Muscle of back (tissue), 11 donors: ENCODE data around the gene CES5A. TPM values are rescaled to one million over a fixed set of nuclear protein-coding genes. Genes with fewer than 3 reads are reported as not detected.
"Not testable (repeated sequence)": the region's sequence is repeated elsewhere in the genome, so short reads cannot be mapped to it uniquely, and the experiment has no call there.

Experiments
- DNase-seq, 3 donors: peaks; one replicate each; pipeline versions ENCODE4 v3.0.0 to v3.0.0-alpha.2; 2013
- polyA plus RNA-seq, 10 donors: library from polyadenylated mRNA; unstranded; fragments of 120-200 nt; gene quantifications; one replicate each; pipeline ENCODE4 v1.2.1, GENCODE V29; 2013; ENCODE audit not compliant: insufficient read length in 10 of 10

The CES5A gene
- polyA plus RNA-seq, 10 donors = 0.14 TPM; not detected in 9

GRCh38 chr16:55876854-55877253 lies 1.7 kb upstream of the CES5A start:
- peak in 2 of 3 donors; percentile 11 to 19 for DNase-seq

- DNase-seq = no peak
Measured at GRCh38 chr16:55873122-55873521, 2.1 kb downstream of the CES5A start.

DNA sequence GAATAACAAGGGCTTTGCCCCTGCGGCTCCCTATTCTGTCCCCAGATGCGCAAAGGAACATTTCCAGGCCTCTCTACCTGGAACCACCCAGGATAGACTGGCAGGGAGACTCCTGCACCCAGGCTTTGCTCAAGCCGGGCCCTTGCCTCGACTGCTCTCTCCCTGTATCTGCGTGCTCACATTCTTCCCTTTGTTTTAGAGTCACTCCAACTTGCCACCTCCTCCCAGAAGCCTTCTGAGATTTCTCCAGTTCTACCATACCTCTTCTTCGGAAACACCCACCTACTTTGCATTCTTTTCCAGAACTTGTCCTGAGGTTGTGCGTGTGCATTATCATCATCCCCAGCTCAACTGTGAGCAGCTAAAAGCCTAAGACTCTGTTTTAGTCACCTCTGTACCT lies 3.0 kb downstream of the CES5A start:
- no peak for DNase-seq

GRCh38 chr16:55871411-55872038 lies 3.6 kb downstream of the CES5A start:
- DNase-seq = no peak

GRCh38 chr16:55868980-55869379 lies 6.2 kb downstream of the CES5A start:
- no peak for DNase-seq

DNA sequence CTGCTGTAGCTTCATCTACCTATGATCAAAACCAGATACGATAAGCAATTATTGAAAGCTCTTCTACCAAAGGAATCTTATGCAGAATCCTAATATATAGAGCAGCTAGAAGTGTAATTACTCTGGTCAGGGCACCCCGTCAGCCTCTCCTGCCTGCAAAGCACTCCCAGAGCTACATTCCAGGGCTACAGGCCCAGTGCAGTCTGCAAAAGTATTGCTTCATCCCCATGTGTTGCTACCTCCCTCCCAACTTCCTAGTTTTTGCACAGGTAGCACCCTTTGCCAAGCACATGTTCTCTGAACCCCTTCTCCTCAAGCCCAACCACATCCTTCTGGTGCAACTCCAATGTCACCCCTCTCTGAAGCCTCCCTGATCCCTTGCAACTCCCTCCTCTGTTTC lies 7.0 kb downstream of the CES5A start:
- no peak for DNase-seq

- DNase-seq = no peak
Measured at GRCh38 chr16:55861288-55861687, 13.9 kb downstream of the CES5A start.

DNA sequence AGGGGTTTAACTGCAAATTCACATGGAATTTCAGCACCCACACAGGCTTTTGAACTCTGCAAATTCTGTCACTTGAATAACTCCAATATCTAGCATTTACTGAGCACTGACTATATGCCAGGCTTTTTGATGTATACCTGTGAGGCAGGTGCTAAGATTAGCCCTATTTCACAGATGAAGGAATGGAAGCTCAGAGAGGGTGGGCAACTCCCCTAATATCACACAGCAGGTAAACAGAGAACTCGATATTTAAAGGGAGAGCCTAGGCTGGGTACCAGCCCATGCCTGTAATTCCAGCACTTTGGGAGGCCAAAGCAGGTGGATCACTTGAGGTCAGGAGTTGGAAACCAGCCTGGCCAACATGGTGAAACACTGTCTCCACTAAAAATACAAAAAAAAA lies 17.5 kb downstream of the CES5A start:
- DNase-seq = not testable (repeated sequence)

- no peak for DNase-seq
Measured at GRCh38 chr16:55856950-55857349, 18.2 kb downstream of the CES5A start.

DNA sequence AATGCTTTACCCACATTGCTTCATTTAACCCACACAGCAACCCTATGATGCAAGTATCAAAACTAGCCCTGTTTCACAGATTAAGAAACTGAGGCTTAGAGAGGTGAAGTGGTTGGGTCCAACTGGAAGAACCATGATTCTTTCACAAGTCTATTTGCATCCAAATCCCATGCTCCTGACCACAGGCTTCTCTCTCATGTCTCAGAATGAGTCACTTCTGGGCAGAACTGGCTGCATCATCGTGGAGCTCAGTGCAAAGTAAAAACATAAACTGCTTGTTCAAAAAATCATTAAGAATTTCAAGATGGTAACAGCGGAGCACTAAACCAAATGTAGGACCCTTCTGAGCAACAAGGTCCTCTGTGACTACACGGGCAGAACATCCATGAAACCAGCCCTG lies 22.1 kb downstream of the CES5A start:
- no peak for DNase-seq

GRCh38 chr16:55849536-55849935 lies 25.6 kb downstream of the CES5A start:
- no peak for DNase-seq

GRCh38 chr16:55846598-55847346 lies 28.4 kb downstream of the CES5A start:
- no peak for DNase-seq

DNA sequence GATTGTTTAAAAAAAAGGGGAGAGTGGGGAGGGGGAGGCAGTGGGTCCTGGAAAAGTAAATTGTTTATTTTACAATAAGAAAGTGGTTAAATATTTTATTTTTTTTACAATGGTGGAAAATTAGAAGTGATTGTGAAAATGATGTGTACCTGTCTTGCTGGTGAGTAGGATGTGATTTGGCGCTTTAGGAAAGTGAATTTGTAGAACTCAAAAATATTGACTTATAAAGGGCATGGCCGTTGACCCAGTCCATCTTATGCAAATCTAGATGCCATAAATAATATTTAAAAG lies 32.1 kb downstream of the CES5A start:
- no peak for DNase-seq

DNA sequence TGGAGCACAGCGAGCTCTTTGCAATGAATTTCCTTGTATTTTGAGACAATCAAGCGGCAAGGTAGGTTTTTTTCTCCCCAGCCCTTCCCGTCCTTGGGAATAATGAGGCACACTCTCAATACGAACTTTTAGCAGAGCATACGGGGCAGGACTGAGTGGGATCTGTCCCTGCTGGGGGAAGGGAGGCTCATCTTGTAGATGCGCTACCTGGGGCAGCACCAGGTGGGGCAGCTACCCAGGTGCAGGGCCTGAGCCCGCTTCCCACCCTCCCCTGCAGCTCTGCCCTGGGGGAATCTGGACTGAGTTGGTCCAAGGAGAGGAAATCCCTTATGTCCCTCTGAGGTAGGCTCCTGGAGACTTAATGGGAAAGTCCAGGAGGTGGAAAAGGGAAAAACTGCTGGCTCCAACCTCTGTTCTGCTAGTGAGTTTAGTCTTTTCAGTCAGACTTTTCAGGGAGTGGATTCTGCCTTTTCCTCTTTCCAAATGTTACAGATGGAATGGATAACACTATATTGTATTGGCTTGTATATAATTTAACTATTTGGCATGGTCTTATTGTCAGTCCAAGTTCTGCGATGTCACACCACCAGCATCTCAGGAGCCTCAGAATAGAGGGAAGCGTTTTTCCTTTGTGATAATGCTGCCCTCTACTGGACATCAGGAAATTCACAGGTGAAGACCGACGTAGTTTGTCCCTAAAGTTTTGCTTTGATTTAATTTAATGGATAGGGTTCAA lies 32.6 kb downstream of the CES5A start:
- peak; percentile 46 to 64 (median 49) for DNase-seq

DNA sequence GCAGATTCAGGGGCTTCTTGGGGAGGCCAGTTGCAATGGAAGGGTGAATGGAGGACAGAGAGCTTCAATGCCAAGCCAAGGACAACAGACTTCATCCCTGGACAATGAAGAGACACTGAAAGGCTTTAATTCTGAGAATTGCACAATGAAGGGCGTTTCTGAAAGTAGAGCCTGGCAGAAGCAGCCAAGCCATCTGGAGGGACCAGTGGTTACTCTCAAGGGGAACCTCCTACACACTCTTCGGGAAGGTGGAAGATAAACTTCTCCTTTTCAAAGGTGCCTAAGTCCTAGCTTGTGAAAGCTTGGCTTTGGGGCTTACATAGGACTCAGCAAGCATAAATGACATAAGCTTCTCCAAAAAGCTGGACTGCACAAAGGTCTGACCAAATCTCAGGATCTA lies 36.1 kb downstream of the CES5A start:
- DNase-seq = no peak

- no peak for DNase-seq
Measured at GRCh38 chr16:55836158-55836611, 39.0 kb downstream of the CES5A start.

DNA sequence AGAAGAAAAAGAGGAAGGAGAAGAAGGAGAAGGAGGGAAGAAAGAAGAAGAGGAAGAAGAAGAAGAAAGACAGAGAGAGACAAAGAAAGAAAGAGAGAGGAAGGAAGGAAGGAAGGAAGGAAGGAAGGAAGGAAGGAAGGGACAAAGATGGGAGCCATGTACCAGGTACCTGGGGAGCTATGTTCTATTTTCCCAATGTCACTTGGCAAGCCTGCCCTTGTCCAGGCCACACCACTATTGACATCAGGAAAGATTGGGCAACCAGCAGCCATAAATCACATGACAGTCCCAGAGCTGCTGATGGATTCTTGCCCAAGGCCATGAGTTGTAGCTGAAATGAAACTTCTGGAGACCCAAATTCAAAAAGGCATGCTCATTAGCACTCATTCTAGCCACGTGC lies 39.6 kb downstream of the CES5A start:
- no peak for DNase-seq

DNA sequence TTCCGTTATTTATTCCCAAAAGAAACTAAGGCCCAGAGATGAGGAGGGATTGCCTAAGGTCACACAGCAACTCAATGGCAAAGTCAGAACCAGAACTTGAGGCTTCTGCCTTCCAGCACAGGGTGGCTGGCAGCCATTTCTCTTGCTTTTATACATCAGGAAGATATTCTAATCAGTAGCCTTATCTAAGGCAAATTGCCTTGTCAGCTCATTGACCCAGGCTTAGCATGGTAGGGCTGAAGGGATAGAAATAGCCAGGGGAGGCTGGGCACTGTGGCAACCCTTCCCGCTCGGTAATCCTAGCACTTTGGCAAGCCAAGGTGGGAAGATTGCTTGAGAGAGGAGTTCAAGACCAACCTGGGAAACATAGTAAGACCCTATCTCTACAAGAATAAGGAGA lies 40.0 kb downstream of the CES5A start:
- not testable (repeated sequence) for DNase-seq

GRCh38 chr16:55834049-55834448 lies 41.1 kb downstream of the CES5A start:
- DNase-seq = no peak

DNA sequence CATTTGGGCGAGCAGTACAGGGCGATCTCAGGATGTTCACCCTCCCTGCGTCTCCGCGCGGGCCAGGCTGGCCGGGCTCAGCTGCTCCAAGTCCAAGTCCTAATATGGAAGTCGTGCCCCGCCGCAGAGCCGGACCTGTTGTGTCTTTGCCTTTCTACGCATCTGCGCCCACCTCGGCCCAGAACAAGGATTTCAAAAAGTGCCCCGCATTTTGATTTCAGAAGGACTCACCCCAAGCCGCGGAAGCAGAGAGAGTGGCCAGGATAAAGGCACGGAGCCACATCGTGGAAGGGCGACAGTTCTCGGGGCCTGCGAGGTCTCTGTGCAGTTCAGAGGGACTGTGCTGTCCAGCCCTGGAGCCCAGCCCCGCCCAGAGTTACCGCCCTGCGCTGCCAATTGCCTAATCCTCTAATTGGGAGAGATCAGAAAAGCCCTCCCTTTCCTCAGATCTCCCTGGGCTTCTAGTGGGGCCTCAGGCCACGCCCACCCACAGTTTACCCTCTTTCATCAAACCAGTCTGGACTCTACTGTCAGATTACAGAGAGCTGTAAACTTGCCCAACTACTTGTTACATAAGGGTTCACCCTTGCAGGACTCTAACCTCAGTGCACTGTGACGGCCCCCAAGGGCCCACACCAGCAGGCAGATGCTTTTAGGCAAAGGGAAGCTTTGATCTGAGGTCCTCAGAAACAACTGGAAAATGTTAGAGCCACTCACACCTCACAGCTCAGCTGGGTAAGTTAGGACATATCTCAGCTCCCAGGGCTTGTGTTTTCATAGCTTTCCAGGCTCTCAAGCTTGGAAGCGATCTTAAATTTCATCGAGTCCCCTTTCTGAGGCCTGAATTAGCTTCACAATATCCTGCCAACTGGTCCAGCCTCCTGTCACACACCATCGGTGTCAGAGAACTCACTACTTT lies 42.1 kb downstream of the CES5A start, which contains the start of gene CES1:
Gene CES1, minus strand, starts transcription at position 324 of the 919 bp plus-strand sequence. Its CDS starts 41 bp downstream, at position 283.
- DNase-seq = peak in 1 of 3 donors; percentile 7

- no peak for DNase-seq
Measured at GRCh38 chr16:55832425-55832772, 42.8 kb downstream of the CES5A start.
